H1 (cell line): ENCODE measurements around the gene SSTR3. TPM values are rescaled to one million over a fixed set of nuclear protein-coding genes. Genes with fewer than 3 reads are reported as not detected.

ENCODE experiments used
- CTCF ChIA-PET: fragments of 300-600 bp; sonication (Branson Sonifier 250); formaldehyde crosslinking; loops from one replicate; lab custom pipeline; 2021; ENCODE audit not compliant: partially characterized antibody; lab: Charles Lee
- POLR2A ChIA-PET: fragments of 300-600 bp; sonication (Branson Sonifier 250); formaldehyde crosslinking; loops from one replicate; lab custom pipeline; 2021; ENCODE audit warnings: inconsistent platforms; ENCODE audit not compliant: partially characterized antibody; lab: Charles Lee
- DNase-seq, 2 experiments: peaks; one replicate each; pipeline versions ENCODE4 v3.0.0 to v3.0.0-alpha.2; 2010 to 2022; ENCODE audit warnings: low spot score in 2 of 2, low read depth in 1 of 2, mixed read lengths in 1 of 2
- FAIRE-seq: peaks from 2 replicates; lab custom pipeline; 2011; peaks lifted over from hg19 to GRCh38; lab: Jason Lieb, UNC
- H2AFZ ChIP-seq: 2 replicates; pipeline ENCODE4 v1.8.1; 2012; ENCODE audit warnings: low read length, inconsistent platforms
- H2AK5ac ChIP-seq: 2 replicates; pipeline ENCODE4 v1.6.1; 2013; ENCODE audit warnings: low read depth, low read length
- H2BK120ac ChIP-seq: replicated peaks from 2 replicates; pipeline ENCODE3; 2013; ENCODE audit warnings: low read depth, low read length, inconsistent platforms
- H2BK12ac ChIP-seq: 2 replicates; pipeline ENCODE4 v1.6.1; 2013; ENCODE audit warnings: low read depth, low read length
- H2BK15ac ChIP-seq: 2 replicates; pipeline ENCODE4 v1.6.1; 2013; ENCODE audit warnings: low read length
- H2BK20ac ChIP-seq: 2 replicates; pipeline ENCODE4 v1.6.1; 2013; ENCODE audit warnings: low read length
- H2BK5ac ChIP-seq: 2 replicates; pipeline ENCODE4 v1.6.1; 2013; ENCODE audit warnings: low read depth, low read length
- H3K14ac ChIP-seq: 2 replicates; pipeline ENCODE4 v1.6.1; 2013; ENCODE audit warnings: inconsistent platforms; ENCODE audit not compliant: insufficient read length
- H3K18ac ChIP-seq: 2 replicates; pipeline ENCODE4 v1.6.1; 2013; ENCODE audit warnings: low read length; ENCODE audit errors: extremely low read depth
- H3K23ac ChIP-seq: 2 replicates; pipeline ENCODE4 v1.6.1; 2013; ENCODE audit warnings: inconsistent platforms; ENCODE audit not compliant: insufficient read length
- H3K23me2 ChIP-seq: 2 replicates; pipeline ENCODE4 v1.6.1; 2013; ENCODE audit warnings: low read depth, low read length
- H3K27ac ChIP-seq: 2 replicates; pipeline ENCODE4 v1.6.1; 2011; ENCODE audit warnings: low read depth, low read length, inconsistent platforms
- H3K27me3 ChIP-seq, 4 experiments: replicated peaks in 1 of 4; 1 replicate in 1 of 4; 2 replicates in 3 of 4; pipeline versions ENCODE4 v1.6.1 to v1.8.1; 2011 to 2013; ENCODE audit warnings: low read length in 3 of 4, mild to moderate bottlenecking in 3 of 4, inconsistent platforms in 2 of 4, mixed read lengths in 2 of 4, moderate library complexity in 1 of 4; ENCODE audit not compliant: control insufficient read depth in 3 of 4, insufficient read depth in 3 of 4; ENCODE audit errors: extremely low read depth in 1 of 4
- H3K36me3 ChIP-seq, 4 experiments: 2 replicates each; pipeline versions ENCODE4 v1.6.1 to v1.8.1; 2011 to 2013; ENCODE audit warnings: mild to moderate bottlenecking in 4 of 4, low read length in 3 of 4, moderate library complexity in 2 of 4, control low read depth in 1 of 4, inconsistent platforms in 1 of 4; ENCODE audit not compliant: insufficient read depth in 4 of 4, control insufficient read depth in 2 of 4
- H3K4ac ChIP-seq: replicated peaks from 2 replicates; pipeline ENCODE3; 2013; ENCODE audit warnings: low read length, low read depth, mixed read lengths, inconsistent platforms; ENCODE audit not compliant: insufficient read length
- H3K4me1 ChIP-seq, 4 experiments: replicated peaks in 1 of 4; 1 replicate in 1 of 4; 2 replicates in 3 of 4; pipeline versions ENCODE4 v1.6.1 to v1.8.1; 2011 to 2013; ENCODE audit warnings: low read length in 3 of 4, inconsistent platforms in 2 of 4, mixed read lengths in 1 of 4; ENCODE audit not compliant: insufficient read depth in 4 of 4, control insufficient read depth in 3 of 4
- H3K4me2 ChIP-seq, 2 experiments: 2 replicates each; pipeline versions ENCODE4 v1.6.1 to v1.8.1; 2011 to 2013; ENCODE audit warnings: low read depth in 2 of 2, low read length in 2 of 2, control low read depth in 1 of 2, inconsistent platforms in 1 of 2, mild to moderate bottlenecking in 1 of 2; ENCODE audit not compliant: insufficient read depth in 1 of 2
- H3K4me3 ChIP-seq, 4 experiments: fragments of 200-600, 300-600 bp in 1 of 4; sonication (generic), shearing (Covaris generic), sonication (Bioruptor Twin) in 1 of 4; 2 replicates each; pipeline versions ENCODE4 v1.5.1 to v1.8.1; 2011 to 2016; ENCODE audit warnings: low read length in 4 of 4, low read depth in 3 of 4, control low read depth in 2 of 4, inconsistent platforms in 2 of 4, mild to moderate bottlenecking in 2 of 4, mixed read lengths in 1 of 4, moderate library complexity in 1 of 4; ENCODE audit not compliant: insufficient read depth in 2 of 4; ENCODE audit errors: extremely low read depth in 1 of 4
- H3K56ac ChIP-seq: replicated peaks from 2 replicates; pipeline ENCODE3; 2013; ENCODE audit warnings: low read depth, mild to moderate bottlenecking, mixed read lengths, low read length, inconsistent platforms; ENCODE audit not compliant: insufficient read length
- H3K79me1 ChIP-seq: 2 replicates; pipeline ENCODE4 v1.6.1; 2013; ENCODE audit warnings: low read depth, low read length, control low read depth
- H3K79me2 ChIP-seq, 2 experiments: 2 replicates each; pipeline versions ENCODE4 v1.6.1 to v1.8.1; 2012 to 2013; ENCODE audit warnings: low read length in 2 of 2, mild to moderate bottlenecking in 2 of 2, inconsistent platforms in 1 of 2; ENCODE audit not compliant: insufficient read depth in 2 of 2, control insufficient read depth in 1 of 2
- H3K9ac ChIP-seq, 4 experiments: replicated peaks in 1 of 4; 1 replicate in 1 of 4; 2 replicates in 3 of 4; pipeline versions ENCODE4 v1.6.1 to v1.8.1; 2011 to 2013; ENCODE audit warnings: low read depth in 3 of 4, low read length in 3 of 4, control low read depth in 2 of 4, mild to moderate bottlenecking in 2 of 4, moderate library complexity in 2 of 4, inconsistent platforms in 1 of 4; ENCODE audit errors: extremely low read depth in 1 of 4
- H3K9me3 ChIP-seq, 2 experiments: 2 replicates each; pipeline versions ENCODE4 v1.6.1 to v1.8.1; 2012 to 2013; ENCODE audit warnings: mild to moderate bottlenecking in 2 of 2, moderate library complexity in 2 of 2, control low read depth in 1 of 2, inconsistent platforms in 1 of 2, low read depth in 1 of 2, low read length in 1 of 2, mixed read lengths in 1 of 2; ENCODE audit not compliant: insufficient read depth in 2 of 2
- H4K20me1 ChIP-seq, 2 experiments: replicated peaks in 1 of 2; 2 replicates each; pipeline versions ENCODE3 to v1.8.1; 2011 to 2013; ENCODE audit warnings: inconsistent platforms in 2 of 2, low read length in 2 of 2, mild to moderate bottlenecking in 1 of 2; ENCODE audit not compliant: insufficient read depth in 2 of 2, control insufficient read depth in 1 of 2
- H4K5ac ChIP-seq: 2 replicates; pipeline ENCODE4 v1.6.1; 2013; ENCODE audit warnings: low read length, low read depth, mixed read lengths, inconsistent platforms; ENCODE audit not compliant: insufficient read length
- H4K8ac ChIP-seq: 2 replicates; pipeline ENCODE4 v1.8.0; 2013; ENCODE audit warnings: mild to moderate bottlenecking, moderate library complexity, low read length, inconsistent platforms; ENCODE audit not compliant: insufficient read depth; ENCODE audit errors: extremely low read depth
- H4K91ac ChIP-seq: replicated peaks from 2 replicates; pipeline ENCODE3; 2013; ENCODE audit warnings: low read length, mixed read lengths, inconsistent platforms; ENCODE audit not compliant: insufficient read length
- CEBPB ChIP-seq: IDR thresholded peaks from 2 replicates; pipeline ENCODE4 v1.6.1; 2012; ENCODE audit warnings: low read depth, low read length
- CHD1 ChIP-seq: IDR thresholded peaks from 2 replicates; pipeline ENCODE4 v1.6.1; 2012; ENCODE audit warnings: low read depth, low read length, improper control_type of control experiment
- CTBP2 ChIP-seq: IDR thresholded peaks from 2 replicates; pipeline ENCODE4 v1.7.0; 2011; ENCODE audit warnings: borderline replicate concordance, mild to moderate bottlenecking, moderate library complexity, mixed read lengths, low read length; ENCODE audit not compliant: insufficient read depth, insufficient read length
- EGR1 ChIP-seq: IDR thresholded peaks from 2 replicates; pipeline ENCODE4 v1.6.1; 2011; ENCODE audit warnings: low read depth, low read length, borderline replicate concordance
- EP300 ChIP-seq, 2 experiments: IDR thresholded peaks; 1 replicate in 1 of 2; 2 replicates in 1 of 2; pipeline ENCODE4 v1.6.1; 2011 to 2012; ENCODE audit warnings: low read depth in 2 of 2, low read length in 2 of 2, mild to moderate bottlenecking in 2 of 2, borderline replicate concordance in 1 of 2, inconsistent platforms in 1 of 2, moderate library complexity in 1 of 2
- GABPA ChIP-seq: IDR thresholded peaks from 2 replicates; pipeline ENCODE4 v1.6.1; 2011; ENCODE audit warnings: mild to moderate bottlenecking, low read length, moderate library complexity, borderline replicate concordance; ENCODE audit not compliant: insufficient read depth
- KDM4A ChIP-seq: IDR thresholded peaks from one replicate; pipeline ENCODE4 v1.7.1; 2012; ENCODE audit warnings: low read depth, mild to moderate bottlenecking, moderate library complexity, low read length, inconsistent platforms; ENCODE audit not compliant: severe bottlenecking
- KDM5A ChIP-seq: fragments of 200-600 bp; IDR thresholded peaks from 2 replicates; pipeline ENCODE4 v1.7.1; 2012; ENCODE audit warnings: mild to moderate bottlenecking, low read length, inconsistent platforms, mixed read lengths
- POU5F1 ChIP-seq: IDR thresholded peaks from 2 replicates; pipeline ENCODE4 v1.6.1; 2011; ENCODE audit warnings: low read depth, mild to moderate bottlenecking, low read length, moderate library complexity
- RXRA ChIP-seq: IDR thresholded peaks from 2 replicates; pipeline ENCODE4 v1.6.1; 2011; ENCODE audit warnings: low read depth, mild to moderate bottlenecking, low read length, moderate library complexity; ENCODE audit not compliant: insufficient read depth
- ZNF274 ChIP-seq: IDR thresholded peaks from 2 replicates; pipeline ENCODE4 v1.7.0; 2012; ENCODE audit warnings: low read length, borderline replicate concordance; ENCODE audit errors: extremely low read depth
- WGBS, 2 experiments: shearing (Covaris generic) in 1 of 2; methylation state at CpG; one replicate each; pipeline versions ENCODE4 v1.1.6 to v1.1.7; 2013 to 2015; ENCODE audit warnings: low lambda C conversion rate in 2 of 2, mixed read lengths in 2 of 2, inconsistent platforms in 1 of 2, low coverage in 1 of 2, missing lambda C conversion rate in 1 of 2; ENCODE audit not compliant: insufficient replicate concordance in 2 of 2, insufficient coverage in 1 of 2, insufficient read length in 1 of 2; ENCODE audit errors: extremely low coverage in 1 of 2, missing lambda C conversion rate in 1 of 2; 5-methylcytosine and 5-hydroxymethylcytosine counted together
- polyA plus RNA-seq, 7 experiments: library from polyadenylated mRNA; depleted of rRNA in 3 of 7; stranded (reverse) in 5 of 7; unstranded in 2 of 7; fragments of >200 nt in 5 of 7; fragments of 200-250 nt in 2 of 7; gene quantifications; 1 replicate in 5 of 7; 2 replicates in 1 of 7; 4 replicates in 1 of 7; pipeline versions ENCODE4 v1.2.1 to v1.2.3, GENCODE V29; 2011 to 2013; ENCODE audit warnings: missing spikeins in 2 of 7, mixed read lengths in 2 of 7
- total RNA-seq: library from RNA; stranded (reverse); fragmentation: NEBNext Ultra II Directional; extraction: Animal tissue kit (Norgen Biotek cat#: 25700); gene quantifications from 2 replicates; pipeline ENCODE4 v1.2.1, GENCODE V29; 2021
- TF ChIP-seq, protein P1 (sequence below): IDR thresholded peaks from 2 replicates; pipeline ENCODE4 v1.6.1; 2012; ENCODE audit warnings: inconsistent platforms

SSTR3 gene
- total and polyA plus RNA-seq, 2 of the 8 experiments (the other 6 are each of a cell fraction or from before 2014, with no cell fraction given): 0.22 to 0.77 TPM

DNA sequence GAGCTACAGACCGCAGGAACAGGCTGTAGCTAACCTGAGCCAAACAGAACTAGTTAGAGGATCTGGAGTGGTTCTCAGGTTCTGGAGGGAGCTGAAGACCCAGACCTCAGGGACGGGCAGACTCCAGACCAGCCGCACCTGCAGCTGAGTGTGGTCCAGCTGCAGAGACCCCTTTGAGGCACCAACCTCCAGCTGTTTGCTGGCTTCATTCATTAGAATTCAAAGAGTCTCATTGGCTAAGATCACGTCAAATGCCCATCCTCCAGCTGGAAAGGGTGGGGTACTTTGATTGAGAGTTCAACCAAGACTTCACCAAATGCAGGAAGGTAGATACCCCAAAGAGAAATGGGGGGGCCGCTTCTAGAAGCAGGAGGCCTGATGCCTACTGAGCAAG is 49.2 kb downstream of the SSTR3 start:
- Histone ChIP-seq H4K8ac (no peak overlapping the region; the same call in 1 of the 2 replicates), H2AFZ (no peak overlapping the region), H3K4me3 (no peak overlapping the region), H4K5ac (no peak overlapping the region), H3K79me1 (no peaks in the 10 kb centered on the region), H3K27ac (no peak overlapping the region), H2BK12ac (no peak overlapping the region; the same call in 1 of the 2 replicates), H2BK15ac (0 out of 2 replicates have a peak overlapping the region, but pooled peaks have one; percentile 92), H3K27me3 (no peaks in the 10 kb centered on the region; a peak in 2 of 7 replicates), H3K4me2 (no peak overlapping the region), H2BK120ac (no peak overlapping the region), H3K56ac (no peak overlapping the region), H4K20me1 (no peaks in the 10 kb centered on the region), H4K91ac (no peak overlapping the region), H3K23ac (no peak overlapping the region), H3K79me2 (no peaks in the 10 kb centered on the region), H2BK5ac (no peak overlapping the region), H3K4me1 (peaks cover 0 to 9% (median 2%) of the 10 kb centered on the region in 4 experiments; a peak in 3 of 7 replicates), H2AK5ac (no peak overlapping the region), H3K14ac (no peak overlapping the region), H3K9ac (no peak overlapping the region), H3K9me3 (peaks cover 5% of the 10 kb centered on the region in 2 experiments; a peak in 2 of 4 replicates), H3K4ac (no peak overlapping the region), H2BK20ac (no peak overlapping the region), H3K23me2 (no peaks in the 10 kb centered on the region), H3K36me3 (no peaks in the 10 kb centered on the region), H3K18ac (no peak overlapping the region)
- WGBS, 2 experiments: 86% methylated on average over 5 of the region's 5 CpGs; no CpG with 5 or more reads in 1 of the 2 experiments
- ChIA-PET CTCF (interaction anchor here (0.5 to 7.9 kb wide), 6 partner anchors 36 to 332 kb away, joined by 3 to 77 read pairs (median 4); no protein-coding TSS in a partner anchor), POLR2A (interaction anchor here (0.6 to 1.4 kb wide), 3 partner anchors 13 to 23 kb away, joined by 3 read pairs; partner anchors contain the start of gene IL2RB)
- DNase-seq: no peak
- no peak for FAIRE-seq
- TF ChIP-seq RXRA (no peak), CHD1 (no peak), POU5F1 (no peak), KDM5A (no peak), GABPA (no peak), EGR1 (no peak), CEBPB (no peak), EP300 (IDR thresholded peaks at IDR 0.05; ENCODE audit: borderline replicate concordance in 1 of 2, low read depth in 2 of 2, low read length in 2 of 2) (no peak), CTBP2 (no peak), ZNF274 (no peak), KDM4A (no peak)
- TF ChIP-seq, protein P1, sequence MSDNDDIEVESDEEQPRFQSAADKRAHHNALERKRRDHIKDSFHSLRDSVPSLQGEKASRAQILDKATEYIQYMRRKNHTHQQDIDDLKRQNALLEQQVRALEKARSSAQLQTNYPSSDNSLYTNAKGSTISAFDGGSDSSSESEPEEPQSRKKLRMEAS: no peak
